GM23248 (cell line): ENCODE results near the gene OR6Y1. TPM values are rescaled to one million over a fixed set of nuclear protein-coding genes. Genes with fewer than 3 reads are reported as not detected.

ENCODE experiments used
- DNase-seq: peaks from one replicate; pipeline ENCODE4 v3.0.0-alpha.2; 2015
- H2AFZ ChIP-seq: fragments of 200-600 bp; sonication (generic); 2 replicates; pipeline ENCODE4 v1.6.1; 2016; ENCODE audit warnings: antibody characterized with exemption
- H3F3A ChIP-seq: fragments of 200-600 bp; sonication (generic); 2 replicates; pipeline ENCODE4 v1.6.1; 2016; ENCODE audit warnings: mild to moderate bottlenecking, antibody characterized with exemption, mixed run types; ENCODE audit not compliant: insufficient read depth
- H3K27ac ChIP-seq: fragments of 200-600 bp; sonication (generic); 2 replicates; pipeline ENCODE4 v1.5.1; 2016; ENCODE audit warnings: mild to moderate bottlenecking
- H3K27me3 ChIP-seq: fragments of 200-600 bp; sonication (generic); replicated peaks from 2 replicates; pipeline ENCODE4 v1.6.1; 2016; ENCODE audit warnings: mild to moderate bottlenecking; ENCODE audit not compliant: insufficient read depth
- H3K36me3 ChIP-seq: fragments of 200-600 bp; sonication (generic); 2 replicates; pipeline ENCODE4 v1.6.1; 2016; ENCODE audit warnings: low read depth, mild to moderate bottlenecking
- H3K4me1 ChIP-seq: fragments of 200-600 bp; sonication (generic); 2 replicates; pipeline ENCODE4 v1.6.1; 2016; ENCODE audit warnings: mild to moderate bottlenecking; ENCODE audit not compliant: insufficient read depth
- H3K4me2 ChIP-seq: fragments of 200-600 bp; sonication (generic); one replicate; pipeline ENCODE4 v1.6.1; 2016; ENCODE audit warnings: mild to moderate bottlenecking; ENCODE audit not compliant: unreplicated experiment
- H3K4me3 ChIP-seq: fragments of 200-600 bp; sonication (generic); 2 replicates; pipeline ENCODE4 v1.5.1; 2016; ENCODE audit warnings: mild to moderate bottlenecking
- H3K79me2 ChIP-seq: fragments of 200-600 bp; sonication (generic); 2 replicates; pipeline ENCODE4 v1.6.1; 2016; ENCODE audit warnings: mild to moderate bottlenecking; ENCODE audit not compliant: insufficient read depth
- H3K9ac ChIP-seq: fragments of 200-600 bp; sonication (generic); 2 replicates; pipeline ENCODE4 v1.6.1; 2016; ENCODE audit warnings: mild to moderate bottlenecking
- H3K9me2 ChIP-seq: fragments of 200-600 bp; sonication (generic); 2 replicates; pipeline ENCODE4 v1.6.1; 2016; ENCODE audit warnings: mixed run types, mild to moderate bottlenecking, moderate library complexity; ENCODE audit not compliant: insufficient read depth
- H3K9me3 ChIP-seq: fragments of 200-600 bp; sonication (generic); one replicate; pipeline ENCODE4 v1.6.1; 2017; ENCODE audit warnings: low read depth
- H4K20me1 ChIP-seq: fragments of 200-600 bp; sonication (generic); 2 replicates; pipeline ENCODE4 v1.6.0; 2016; ENCODE audit not compliant: insufficient read depth
- EZH2 ChIP-seq: fragments of 200-600 bp; sonication (generic); IDR thresholded peaks from 2 replicates; pipeline ENCODE4 v1.6.1; 2018; ENCODE audit warnings: antibody characterized with exemption, mild to moderate bottlenecking; ENCODE audit not compliant: insufficient read depth, poor library complexity, severe bottlenecking
- EZH2phosphoT487 ChIP-seq: fragments of 200-600 bp; sonication (generic); IDR thresholded peaks from 2 replicates; pipeline ENCODE4 v1.6.1; 2018; ENCODE audit warnings: antibody characterized with exemption, moderate library complexity, mild to moderate bottlenecking, low read depth; ENCODE audit not compliant: insufficient read depth
- WGBS, 2 experiments: methylation state at CpG; one replicate each; pipeline ENCODE4 v1.1.6; 2015 to 2017; ENCODE audit warnings: low lambda C conversion rate in 2 of 2, low coverage in 1 of 2; ENCODE audit errors: missing lambda C conversion rate in 2 of 2; 5-methylcytosine and 5-hydroxymethylcytosine counted together
- in situ Hi-C: fragments of 300-500 bp; cut with MboI; formaldehyde crosslinking; loops from 2 replicates; pipeline ENCODE4 v1.15.0; 2020
- polyA plus RNA-seq: library from polyadenylated mRNA; unstranded; fragments of >200 nt; fragmentation: Nextera tagmentation; extraction: Ambion mirVana; gene quantifications from 2 replicates; pipeline ENCODE4 v1.2.1, GENCODE V29; 2016
- total RNA-seq: library from RNA; depleted of rRNA; stranded (reverse); fragments of >200 nt; shearing (Covaris generic); gene quantifications from 2 replicates; pipeline ENCODE4 v1.2.3, GENCODE V29; 2014

Gene OR6Y1
- total and polyA plus RNA-seq, 2 experiments from 2014 or later, result not detected

DNA sequence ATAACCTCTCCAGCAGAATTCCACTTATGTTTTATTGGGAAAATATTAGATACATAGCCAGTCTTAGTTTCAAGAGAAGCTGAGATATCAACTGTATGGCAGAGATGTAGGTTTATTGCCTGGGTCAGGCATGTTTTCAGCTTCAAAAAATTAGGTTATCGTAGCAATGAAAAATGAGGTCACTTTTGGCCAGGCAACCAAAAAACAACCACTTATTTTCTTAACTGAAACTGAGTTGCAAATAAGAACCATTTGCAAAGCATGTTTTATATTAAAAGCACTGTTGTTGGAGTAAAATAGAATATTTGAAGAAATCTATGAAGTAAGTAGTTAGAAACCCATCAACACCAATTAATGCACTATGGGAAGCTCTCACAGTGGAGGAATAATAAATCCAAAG is 5.5 kb upstream of the OR6Y1 start:
- H3K4me3 ChIP-seq, result no peak overlapping the region

DNA sequence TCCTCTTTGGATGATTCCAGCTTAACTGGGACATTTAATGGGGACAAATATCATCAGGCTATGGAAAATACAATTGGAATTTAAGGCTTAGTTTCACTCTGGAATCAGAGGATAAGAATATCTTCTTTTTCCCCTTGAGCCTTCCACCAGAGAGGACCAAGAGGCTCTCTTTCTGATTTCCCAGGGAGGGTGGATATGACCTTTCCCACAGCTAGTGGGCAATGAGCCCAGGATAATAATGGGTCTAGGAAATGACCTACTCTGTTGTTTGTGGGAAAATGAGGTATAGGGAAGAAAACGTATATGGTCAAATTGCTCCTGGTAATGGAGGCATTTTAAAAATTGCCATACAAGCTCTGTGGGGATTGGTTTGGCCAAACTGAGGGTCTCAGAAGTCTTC is 1.9 kb downstream of the OR6Y1 start:
- Histone ChIP-seq H3K79me2 (no peaks in the 10 kb centered on the region), H3K27me3 (no peaks in the 10 kb centered on the region), H3F3A (no peaks in the 10 kb centered on the region), H3K4me3 (no peak overlapping the region), H3K4me2 (no peak overlapping the region), H3K9ac (no peak overlapping the region), H4K20me1 (no peaks in the 10 kb centered on the region), H3K36me3 (no peaks in the 10 kb centered on the region), H3K4me1 (no peaks in the 10 kb centered on the region), H2AFZ (no peak overlapping the region), H3K9me2 (no peaks in the 10 kb centered on the region), H3K9me3 (no peaks in the 10 kb centered on the region), H3K27ac (no peak overlapping the region)
- in situ Hi-C loops, result no loop called here
- WGBS, 2 experiments, result 36 to 41% methylated on average over 1 of the region's 1 CpG
- DNase-seq, result no peak
- TF ChIP-seq EZH2 (no peak), EZH2phosphoT487 (no peak)

More for the DNA sequence above, 5.5 kb upstream of the OR6Y1 start:
- H3K4me1 ChIP-seq, result no peaks in the 10 kb centered on the region
- H3K27me3 ChIP-seq, result no peaks in the 10 kb centered on the region
- no peak overlapping the region for H3K27ac ChIP-seq
- H2AFZ ChIP-seq, result no peak overlapping the region
- no peaks in the 10 kb centered on the region for H3F3A ChIP-seq
- TF ChIP-seq EZH2phosphoT487 (no peak), EZH2 (no peak)
- WGBS, 2 experiments, result 0 to 5% methylated on average over 1 of the region's 1 CpG
- H3K9ac ChIP-seq, result no peak overlapping the region
- H3K4me2 ChIP-seq, result no peak overlapping the region
- H4K20me1 ChIP-seq, result no peaks in the 10 kb centered on the region
- no peak for DNase-seq
- in situ Hi-C loops, result no loop called here
- H3K36me3 ChIP-seq, result no peaks in the 10 kb centered on the region
- no peaks in the 10 kb centered on the region for H3K9me2 ChIP-seq
- no peaks in the 10 kb centered on the region for H3K9me3 ChIP-seq
- no peaks in the 10 kb centered on the region for H3K79me2 ChIP-seq

- no peaks in the 10 kb centered on the region for H3K27me3 ChIP-seq
- no peak overlapping the region for H3K4me3 ChIP-seq
- H3K79me2 ChIP-seq, result no peaks in the 10 kb centered on the region
- no peaks in the 10 kb centered on the region for H3K36me3 ChIP-seq
- in situ Hi-C loops, result no loop called here
- H3K9me2 ChIP-seq, result no peaks in the 10 kb centered on the region
- no peaks in the 10 kb centered on the region for H3F3A ChIP-seq
- 68 to 69% methylated on average over 2 of the region's 2 CpGs for WGBS, 2 experiments
- H3K27ac ChIP-seq, result no peak overlapping the region
- DNase-seq, result no peak
- H2AFZ ChIP-seq, result no peak overlapping the region
- H3K9ac ChIP-seq, result no peak overlapping the region
- no peaks in the 10 kb centered on the region for H3K9me3 ChIP-seq
- no peaks in the 10 kb centered on the region for H3K4me1 ChIP-seq
- no peak overlapping the region for H3K4me2 ChIP-seq
- TF ChIP-seq EZH2phosphoT487 (no peak), EZH2 (no peak)
- no peaks in the 10 kb centered on the region for H4K20me1 ChIP-seq
Measured at GRCh38 chr1:158547533-158547932, 6.7 kb downstream of the OR6Y1 start.

DNA sequence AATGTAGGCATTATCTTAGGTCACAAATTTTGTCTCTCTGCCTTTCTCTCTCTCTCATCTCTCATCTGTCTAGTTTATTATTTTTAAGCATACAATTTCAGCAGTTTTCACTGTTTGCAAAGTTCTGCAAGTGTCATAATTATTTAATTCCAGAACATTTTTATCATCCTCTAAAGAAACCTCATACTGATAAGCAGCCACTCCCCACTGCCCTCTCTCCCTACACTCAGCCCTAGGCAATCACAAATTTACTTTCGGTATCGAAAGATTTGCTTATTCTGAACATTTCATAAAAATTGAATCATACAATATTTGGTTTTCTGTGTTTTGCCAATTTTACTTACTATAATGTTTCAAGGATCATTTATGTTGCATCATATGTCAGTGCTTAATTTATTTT is 16.6 kb downstream of the OR6Y1 start:
- Histone ChIP-seq H3K27ac (no peak overlapping the region), H3F3A (no peaks in the 10 kb centered on the region), H2AFZ (no peak overlapping the region), H3K9me3 (no peaks in the 10 kb centered on the region), H3K4me1 (no peaks in the 10 kb centered on the region), H3K9ac (no peak overlapping the region), H4K20me1 (no peaks in the 10 kb centered on the region), H3K36me3 (no peaks in the 10 kb centered on the region), H3K79me2 (no peaks in the 10 kb centered on the region), H3K4me3 (no peak overlapping the region), H3K9me2 (no peaks in the 10 kb centered on the region), H3K27me3 (no peaks in the 10 kb centered on the region), H3K4me2 (no peak overlapping the region)
- TF ChIP-seq EZH2phosphoT487, result no peak
- TF ChIP-seq EZH2, result no peak
- DNase-seq, result no peak
- WGBS, 2 experiments, result 48 to 50% methylated on average over 2 of the region's 2 CpGs
- in situ Hi-C loops, result no loop called here

GRCh38 chr1:158534496-158534895 is 19.7 kb downstream of the OR6Y1 start:
- Histone ChIP-seq H3K4me2 (no peak overlapping the region), H3F3A (no peaks in the 10 kb centered on the region), H2AFZ (no peak overlapping the region), H3K4me3 (no peak overlapping the region), H3K27ac (no peak overlapping the region), H3K27me3 (peaks cover 5% of the 10 kb centered on the region; the same call in 1 of the 2 replicates), H4K20me1 (no peaks in the 10 kb centered on the region), H3K4me1 (no peaks in the 10 kb centered on the region), H3K9me3 (no peaks in the 10 kb centered on the region), H3K9me2 (no peaks in the 10 kb centered on the region), H3K9ac (no peak overlapping the region), H3K79me2 (no peaks in the 10 kb centered on the region), H3K36me3 (no peaks in the 10 kb centered on the region)
- WGBS, 2 experiments, result 9% methylated on average over 5 of the region's 5 CpGs
- DNase-seq, result no peak
- TF ChIP-seq EZH2, result no peak
- TF ChIP-seq EZH2phosphoT487, result no peak
- in situ Hi-C loops, result no loop called here
